D721Med (cell line): Measurements from ENCODE around the gene COLEC12.

ENCODE experiments used
- DNase-seq: peaks from one replicate; pipeline ENCODE4 v3.0.0; 2011; ENCODE audit warnings: low spot score; ENCODE audit not compliant: insufficient read length
- FAIRE-seq: peaks from 2 replicates; lab custom pipeline; 2011; peaks lifted over from hg19 to GRCh38; lab: Jason Lieb, UNC
- CTCF ChIP-seq: IDR thresholded peaks from 2 replicates; pipeline ENCODE4 v1.5.1; 2012; ENCODE audit warnings: mild to moderate bottlenecking, control low read depth; ENCODE audit not compliant: insufficient read depth; ENCODE audit errors: missing control alignments

COLEC12 gene

GRCh38 chr18:457140-457519 is 43.4 kb downstream of the COLEC12 start:
- peak; percentile 96 for FAIRE-seq
- DNase-seq: peak; percentile 67
- TF ChIP-seq CTCF: no peak

GRCh38 chr18:456361-457139 is 44.0 kb downstream of the COLEC12 start:
- DNase-seq (no peak), FAIRE-seq (no peak)
- TF ChIP-seq CTCF: no peak

GRCh38 chr18:453400-453799 is 47.1 kb downstream of the COLEC12 start:
- FAIRE-seq: no peak

GRCh38 chr18:452816-453215 is 47.7 kb downstream of the COLEC12 start:
- TF ChIP-seq CTCF: no peak
- DNase-seq: no peak
- FAIRE-seq: no peak

More at GRCh38 chr18:453400-453799, 47.1 kb downstream of the COLEC12 start:
- DNase-seq: no peak
- no peak for TF ChIP-seq CTCF

GRCh38 chr18:449374-449773 is 51.1 kb downstream of the COLEC12 start:
- TF ChIP-seq CTCF: no peak
- DNase-seq (no peak), FAIRE-seq (peak; percentile 41)

GRCh38 chr18:448116-448790 is 52.2 kb downstream of the COLEC12 start:
- DNase-seq (no peak), FAIRE-seq (peak; percentile 66)
- TF ChIP-seq CTCF: no peak
